H1 (cell line): ENCODE data around the gene DMBX1. TPM values are rescaled to one million over a fixed set of nuclear protein-coding genes. Genes with fewer than 3 reads are reported as not detected.

Experiments
- BCL11A ChIP-seq, 2 experiments: IDR thresholded peaks; one replicate each; pipeline ENCODE4 v1.6.1; 2011; ENCODE audit warnings: low read depth in 2 of 2, low read length in 2 of 2, mild to moderate bottlenecking in 2 of 2
- CBX5 ChIP-seq: fragments of 300-800, 300-1000 bp; sonication (generic); IDR thresholded peaks from 2 replicates; pipeline ENCODE4 v1.7.1; 2016; ENCODE audit warnings: antibody characterized with exemption, low read length, low read depth
- CBX8 ChIP-seq: fragments of 300-800, 300-1000 bp; sonication (generic); IDR thresholded peaks from 2 replicates; pipeline ENCODE4 v1.7.1; 2016; ENCODE audit warnings: low read depth, low read length, borderline replicate concordance
- EGR1 ChIP-seq: IDR thresholded peaks from 2 replicates; pipeline ENCODE4 v1.6.1; 2011; ENCODE audit warnings: low read depth, low read length, borderline replicate concordance
- FOSL1 ChIP-seq: IDR thresholded peaks from 2 replicates; pipeline ENCODE4 v1.6.1; 2011; ENCODE audit warnings: mild to moderate bottlenecking, low read depth, low read length, moderate library complexity; ENCODE audit not compliant: insufficient read depth
- GABPA ChIP-seq: IDR thresholded peaks from 2 replicates; pipeline ENCODE4 v1.6.1; 2011; ENCODE audit warnings: mild to moderate bottlenecking, low read length, moderate library complexity, borderline replicate concordance; ENCODE audit not compliant: insufficient read depth
- HDAC6 ChIP-seq: IDR thresholded peaks from one replicate; pipeline ENCODE4 v1.7.1; 2012; ENCODE audit warnings: low read depth, mild to moderate bottlenecking, inconsistent platforms, low read length, moderate library complexity
- KDM4A ChIP-seq: IDR thresholded peaks from one replicate; pipeline ENCODE4 v1.7.1; 2012; ENCODE audit warnings: low read depth, mild to moderate bottlenecking, moderate library complexity, low read length, inconsistent platforms; ENCODE audit not compliant: severe bottlenecking
- polyA plus RNA-seq, 7 experiments: library from polyadenylated mRNA; depleted of rRNA in 3 of 7; stranded (reverse) in 5 of 7; unstranded in 2 of 7; fragments of >200 nt in 5 of 7; fragments of 200-250 nt in 2 of 7; gene quantifications; 1 replicate in 5 of 7; 2 replicates in 1 of 7; 4 replicates in 1 of 7; pipeline versions ENCODE4 v1.2.1 to v1.2.3, GENCODE V29; 2011 to 2013; ENCODE audit warnings: missing spikeins in 2 of 7, mixed read lengths in 2 of 7
- total RNA-seq: library from RNA; stranded (reverse); fragmentation: NEBNext Ultra II Directional; extraction: Animal tissue kit (Norgen Biotek cat#: 25700); gene quantifications from 2 replicates; pipeline ENCODE4 v1.2.1, GENCODE V29; 2021

Gene DMBX1
- total and polyA plus RNA-seq, 2 of the 8 experiments (the other 6 are each of a cell fraction or from before 2014, with no cell fraction given), result 0.23 to 0.30 TPM

DNA sequence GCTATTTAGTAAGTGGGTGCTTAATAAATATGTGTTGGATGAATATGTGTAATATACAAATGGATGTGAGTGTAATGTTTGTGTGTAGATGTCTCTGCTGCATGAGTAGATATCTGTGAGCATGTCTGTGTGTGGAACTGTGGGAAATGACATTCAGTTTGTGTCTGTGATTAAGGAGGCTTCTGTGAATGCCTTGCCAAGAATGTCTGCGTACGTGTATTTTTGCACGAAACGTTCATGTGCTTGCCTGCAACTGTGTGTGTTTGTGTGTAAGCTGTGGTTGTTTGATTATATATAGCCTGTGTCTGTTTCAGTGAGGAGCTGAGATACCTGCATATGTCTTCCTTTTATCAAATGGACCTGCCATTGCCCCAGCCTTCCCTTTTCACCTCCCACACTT, 13.8 kb downstream of the DMBX1 start (continued):
- TF ChIP-seq KDM4A (no peak), EGR1 (no peak), CBX8 (no peak), GABPA (no peak), HDAC6 (no peak), BCL11A (IDR thresholded peaks at IDR 0.05; ENCODE audit: low read depth in 2 of 2, low read length in 2 of 2) (no peak), CBX5 (no peak), FOSL1 (no peak)
